IPS-18c (cell line): ENCODE measurements around the gene TKTL1.

Experiments used
- H3K4me3 ChIP-seq: 2 replicates; pipeline ENCODE4 v1.7.0; 2013; ENCODE audit warnings: low read depth, mild to moderate bottlenecking, low read length, moderate library complexity; ENCODE audit not compliant: insufficient read depth
- H3K9me3 ChIP-seq: one replicate; pipeline ENCODE4 v1.6.1; 2013; ENCODE audit warnings: mild to moderate bottlenecking, low read length, moderate library complexity; ENCODE audit not compliant: control insufficient read depth, insufficient read depth

TKTL1 gene

DNA sequence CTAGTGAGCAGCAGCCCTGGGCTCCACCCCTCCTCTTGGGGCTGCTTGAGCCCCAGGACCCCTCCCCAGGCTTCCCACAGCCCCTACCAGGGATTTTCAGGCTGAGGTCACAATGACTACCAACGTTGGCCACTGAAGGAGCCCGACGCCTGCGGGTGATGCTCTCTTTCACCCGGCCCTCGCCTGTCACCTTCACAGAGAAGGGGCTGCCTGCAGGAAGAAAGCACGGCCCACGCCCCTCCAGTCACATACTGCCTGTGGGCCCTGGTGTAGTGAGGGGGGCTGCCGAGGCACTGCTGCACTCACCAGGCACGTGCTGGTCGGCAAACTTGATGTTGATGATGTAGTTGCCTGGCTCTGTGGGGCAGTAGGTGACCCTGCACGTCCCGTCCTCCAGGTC lies 56.9 kb downstream of the TKTL1 start:
- peaks cover 27% of the 10 kb centered on the region for H3K9me3 ChIP-seq
- no peak overlapping the region for H3K4me3 ChIP-seq

DNA sequence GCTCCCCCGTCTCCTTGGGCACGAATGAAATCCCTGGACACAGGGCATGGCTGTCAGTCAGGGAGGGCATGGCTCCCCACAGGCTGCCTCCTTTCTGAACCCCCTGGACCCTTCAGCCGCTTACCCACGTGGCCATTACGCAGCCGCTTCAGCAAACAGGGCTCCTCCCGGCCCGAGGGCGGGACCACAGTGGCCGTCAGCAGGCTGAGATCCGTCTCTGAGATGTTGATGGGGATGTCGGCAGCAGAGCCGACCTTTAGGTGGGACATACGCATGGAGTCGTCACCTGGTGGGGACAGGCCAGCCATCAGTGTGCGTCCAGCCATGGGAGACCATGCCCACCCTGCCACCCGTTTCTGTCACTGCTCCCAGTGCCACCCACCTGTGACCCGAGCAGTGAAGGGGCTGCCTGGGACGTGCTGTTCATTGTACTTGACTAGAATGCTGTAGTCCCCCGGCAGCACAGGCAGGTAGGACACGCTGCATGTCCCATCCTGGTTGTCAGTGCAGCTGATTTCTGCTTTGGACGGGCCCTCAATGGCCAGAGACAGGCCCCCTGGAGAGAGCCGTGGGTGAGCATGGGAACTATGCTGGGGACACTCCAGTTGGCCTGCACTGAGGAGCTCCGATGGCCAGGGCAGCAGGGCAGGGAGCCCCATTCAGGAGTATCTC lies 57.7 kb downstream of the TKTL1 start:
- no peak overlapping the region for H3K4me3 ChIP-seq
- peaks cover 29% of the 10 kb centered on the region for H3K9me3 ChIP-seq

DNA sequence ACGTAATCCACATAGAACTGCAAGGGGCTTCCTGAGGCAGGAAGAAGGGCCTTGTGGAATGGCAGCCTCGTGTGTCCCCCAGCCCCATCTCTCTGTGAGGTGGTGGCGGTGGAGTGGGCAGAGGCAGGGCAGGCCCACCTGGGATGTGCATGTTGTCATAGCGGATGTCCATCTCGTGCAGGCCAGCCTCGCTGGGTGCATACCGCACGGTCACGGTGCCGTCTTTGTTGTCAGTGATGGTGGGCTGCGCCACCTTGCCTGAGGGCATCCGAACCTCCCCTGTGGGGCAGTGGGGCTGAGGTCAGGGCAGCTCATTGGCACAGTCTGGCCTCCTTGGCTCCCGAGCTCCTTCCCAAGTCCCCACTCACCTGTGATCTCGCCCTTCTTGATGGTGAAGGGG lies 58.4 kb downstream of the TKTL1 start:
- Histone ChIP-seq H3K9me3 (peaks cover 28% of the 10 kb centered on the region), H3K4me3 (no peak overlapping the region)

DNA sequence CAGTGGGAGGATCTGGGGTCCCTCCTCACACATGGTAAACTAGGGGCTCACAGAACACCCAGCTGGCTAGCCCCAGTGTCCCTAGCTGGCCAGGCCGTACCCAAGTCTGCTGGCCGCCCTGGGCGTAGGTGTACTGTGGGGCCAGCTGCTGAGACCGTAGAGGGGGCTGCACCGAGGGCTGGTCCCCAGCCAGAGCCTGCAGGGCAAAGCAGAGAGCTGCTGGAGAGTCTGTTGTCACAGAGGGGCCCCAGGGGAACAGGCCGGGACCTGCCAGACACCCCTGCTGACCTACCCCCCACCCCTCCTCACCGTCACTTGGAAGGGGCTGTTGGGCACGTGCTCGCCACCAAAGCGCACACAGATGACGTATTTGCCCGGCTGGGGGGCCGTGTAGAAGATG lies 58.9 kb downstream of the TKTL1 start:
- no peak overlapping the region for H3K4me3 ChIP-seq

DNA sequence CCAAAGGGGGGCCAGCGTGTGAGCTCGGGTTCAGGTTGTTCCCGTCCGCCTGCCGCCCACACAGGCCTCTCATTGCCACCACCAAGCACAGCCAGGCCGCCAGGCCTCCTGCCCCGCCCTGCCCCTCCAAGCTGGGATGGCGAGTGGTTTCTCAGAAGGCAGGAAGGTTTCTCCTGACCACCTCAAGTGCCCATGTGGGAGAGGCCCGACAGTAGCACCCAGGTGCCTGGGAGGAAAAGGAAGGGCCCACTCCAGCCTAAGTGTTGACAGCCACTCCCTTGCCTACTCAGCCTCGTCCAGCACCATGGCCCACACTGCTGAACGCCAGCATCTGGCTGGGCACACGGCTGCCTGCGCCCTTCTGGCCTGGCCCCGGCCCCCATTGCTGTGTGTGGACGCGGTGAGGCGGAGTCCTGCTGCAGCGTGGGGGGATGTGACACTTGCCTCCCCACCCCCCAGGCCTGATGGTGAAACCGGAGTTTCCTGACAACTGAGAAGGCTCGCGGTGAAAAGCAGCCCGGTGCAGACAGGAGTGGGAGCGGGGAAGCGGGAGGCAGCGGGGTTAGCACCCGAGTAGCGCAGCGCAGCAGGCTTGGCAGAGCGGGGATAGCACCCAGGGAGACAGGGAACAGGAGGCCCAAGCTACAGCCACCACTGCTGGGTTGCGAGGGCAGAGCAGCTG lies 59.6 kb downstream of the TKTL1 start:
- Histone ChIP-seq H3K4me3 (no peak overlapping the region), H3K9me3 (peaks cover 22% of the 10 kb centered on the region)

More for the DNA sequence above, 58.9 kb downstream of the TKTL1 start:
- peaks cover 28% of the 10 kb centered on the region for H3K9me3 ChIP-seq

DNA sequence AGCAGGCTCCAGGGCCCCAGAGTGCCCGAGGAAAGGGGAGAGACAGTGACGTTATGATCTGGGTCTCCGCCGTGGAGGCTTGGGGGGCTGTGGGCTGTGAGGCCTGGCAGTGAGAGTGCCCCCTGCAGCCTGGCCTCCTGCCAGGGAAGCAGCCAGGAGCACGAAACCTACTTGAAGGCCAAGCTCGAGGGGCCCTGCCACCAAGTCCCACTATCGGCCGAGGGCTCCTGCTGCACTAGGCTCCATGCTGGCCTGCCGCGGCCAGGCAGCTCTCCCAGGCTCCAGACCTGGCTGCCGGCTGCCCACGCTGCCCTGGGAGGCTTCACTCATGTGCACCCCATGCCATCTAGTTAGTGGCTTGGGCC lies 60.2 kb downstream of the TKTL1 start:
- Histone ChIP-seq H3K4me3 (no peak overlapping the region), H3K9me3 (peaks cover 22% of the 10 kb centered on the region)

DNA sequence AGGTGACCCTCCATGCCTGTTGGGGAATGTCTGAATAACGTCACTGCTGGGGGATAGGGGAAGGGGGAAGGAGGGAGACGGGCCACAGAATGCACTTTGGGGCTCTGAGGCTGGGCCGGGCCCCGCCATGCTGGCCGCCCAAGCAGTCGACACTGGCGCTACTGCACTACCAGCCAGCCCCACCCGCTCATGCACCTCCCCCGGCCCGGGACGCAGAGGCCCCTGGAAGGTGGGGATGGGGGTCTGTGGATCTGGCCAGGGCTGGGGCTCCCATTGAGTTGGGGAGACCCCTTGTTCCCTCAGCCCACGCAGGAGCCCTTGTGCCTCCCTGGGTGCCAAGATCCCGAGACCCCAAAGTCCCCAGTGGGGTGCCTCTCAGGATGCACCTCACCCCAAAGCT lies 61.0 kb downstream of the TKTL1 start:
- Histone ChIP-seq H3K4me3 (no peak overlapping the region), H3K9me3 (peaks cover 21% of the 10 kb centered on the region)

DNA sequence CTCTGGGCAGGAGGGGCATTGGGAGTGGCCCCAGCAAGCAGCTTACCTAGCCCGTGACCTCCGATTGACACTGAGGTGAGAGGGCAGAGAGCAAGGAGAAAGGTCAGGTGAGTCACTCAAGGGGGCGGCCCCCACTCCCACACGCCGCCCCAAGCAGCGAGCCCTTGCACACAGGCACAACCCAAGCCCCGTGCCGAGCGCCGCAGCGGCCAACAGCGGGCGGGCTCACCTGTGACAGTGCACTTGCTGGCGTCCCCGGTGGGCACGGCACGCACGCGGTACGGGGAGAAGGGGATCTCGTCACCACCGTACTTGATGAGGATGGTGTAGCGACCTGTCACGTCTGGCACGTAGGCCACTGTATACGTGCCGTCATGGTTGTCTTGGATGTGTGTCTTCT lies 61.6 kb downstream of the TKTL1 start:
- peaks cover 21% of the 10 kb centered on the region for H3K9me3 ChIP-seq
- no peak overlapping the region for H3K4me3 ChIP-seq

DNA sequence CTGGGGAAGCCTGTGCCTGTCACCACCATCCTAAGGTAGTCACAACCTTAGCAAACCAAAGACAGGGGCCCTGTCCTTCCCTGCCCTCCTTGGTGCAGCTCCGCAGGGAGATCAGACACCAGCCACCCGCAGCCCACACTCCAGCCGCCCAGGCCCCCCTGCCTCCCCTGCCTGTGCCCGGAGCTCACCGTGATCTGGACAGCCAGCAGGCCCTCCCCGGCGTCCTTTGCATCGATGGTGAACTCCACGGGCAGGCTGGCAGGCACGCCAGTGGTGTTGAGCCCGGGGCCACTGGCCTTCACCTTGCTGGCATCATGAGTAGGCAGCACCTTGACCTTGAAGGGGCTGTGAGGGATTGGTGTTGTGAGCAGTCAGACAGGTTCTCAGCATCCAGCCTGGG lies 62.4 kb downstream of the TKTL1 start:
- Histone ChIP-seq H3K9me3 (peaks cover 17% of the 10 kb centered on the region), H3K4me3 (no peak overlapping the region)

DNA sequence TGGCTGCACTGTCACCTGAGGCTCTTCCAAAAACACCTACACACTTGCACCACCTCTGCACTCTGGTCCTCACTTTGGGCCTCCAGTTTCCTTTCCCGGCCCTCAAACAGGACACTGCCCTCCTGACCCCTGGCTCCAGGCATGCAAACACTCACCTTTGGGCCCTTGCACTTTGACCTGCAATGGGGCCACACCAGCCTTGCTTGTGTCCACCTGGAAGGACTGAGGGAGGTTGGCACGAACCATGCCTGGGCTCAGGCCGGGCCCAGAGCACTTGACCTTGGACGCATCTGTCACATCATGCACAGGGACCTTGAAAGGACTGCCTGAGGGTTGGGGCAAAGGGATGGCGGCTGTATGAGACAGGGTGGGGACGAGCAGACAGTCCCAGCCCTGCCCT lies 63.2 kb downstream of the TKTL1 start:
- H3K9me3 ChIP-seq, result peaks cover 15% of the 10 kb centered on the region
- no peak overlapping the region for H3K4me3 ChIP-seq

DNA sequence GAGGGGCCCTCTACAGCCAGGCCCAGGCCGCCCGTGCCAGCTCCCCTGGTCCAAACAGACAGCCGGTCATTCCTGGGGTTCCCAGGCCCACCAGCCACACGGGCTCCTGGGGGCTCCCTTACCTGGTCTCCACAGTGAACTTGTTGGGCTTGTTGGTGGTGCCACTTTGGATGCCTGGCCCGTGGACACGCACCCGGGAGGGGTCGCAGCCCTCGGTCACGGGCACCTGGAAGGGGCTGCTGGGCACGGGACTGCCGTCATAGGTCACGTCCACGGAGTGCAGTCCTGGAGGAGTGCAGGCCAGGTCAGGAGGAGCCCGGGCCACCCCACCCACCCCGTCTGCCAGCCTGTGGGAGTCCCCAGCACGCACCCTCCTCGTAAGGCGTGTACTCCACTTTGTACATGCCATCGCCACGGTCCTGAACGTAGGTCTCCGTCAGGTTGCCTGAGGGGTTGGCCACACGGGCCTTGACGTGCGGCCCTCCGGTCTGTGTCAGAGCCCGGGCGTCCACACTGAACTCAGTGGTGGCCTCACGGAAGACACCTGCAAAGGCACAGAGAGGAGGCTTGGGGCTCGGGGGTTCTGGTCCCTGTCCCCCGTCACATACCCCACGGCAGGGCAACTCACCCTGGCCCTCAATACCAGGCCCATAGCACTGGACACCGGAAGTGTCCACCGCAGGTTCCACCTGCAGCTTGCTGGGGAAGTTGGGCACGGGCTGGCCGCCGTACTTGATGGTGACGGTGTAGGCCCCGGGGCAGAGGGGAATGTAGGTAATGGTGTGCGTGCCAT lies 64.0 kb downstream of the TKTL1 start:
- Histone ChIP-seq H3K9me3 (peaks cover 20% of the 10 kb centered on the region), H3K4me3 (no peak overlapping the region)

DNA sequence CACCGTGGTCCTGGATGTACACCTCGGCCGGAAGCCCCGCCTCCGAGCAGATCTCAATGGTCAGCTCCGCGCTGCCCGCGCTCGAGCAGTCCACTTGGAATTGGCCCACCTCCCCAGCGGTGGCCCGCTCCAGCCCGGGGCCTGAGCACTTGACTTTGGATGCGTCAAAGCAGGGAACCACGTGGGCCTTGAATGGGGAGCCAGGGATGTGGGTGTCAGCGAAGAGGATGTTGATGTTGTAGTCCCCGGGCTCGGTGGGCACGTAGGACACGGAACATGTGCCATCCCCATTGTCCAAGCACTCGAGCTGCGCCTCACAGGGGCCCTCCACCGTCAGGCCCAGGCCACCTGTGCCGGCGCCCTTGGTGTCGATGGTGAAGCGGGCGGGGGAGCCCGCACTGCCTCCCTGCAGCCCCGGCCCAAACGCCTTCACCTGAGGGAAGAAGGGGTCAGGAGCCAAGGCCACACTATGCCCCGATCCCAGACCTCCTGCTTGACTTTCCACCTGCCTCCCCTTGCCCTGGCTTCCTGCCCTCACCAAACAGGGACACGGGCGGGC lies 64.6 kb downstream of the TKTL1 start:
- H3K4me3 ChIP-seq, result no peak overlapping the region
- peaks cover 20% of the 10 kb centered on the region for H3K9me3 ChIP-seq

DNA sequence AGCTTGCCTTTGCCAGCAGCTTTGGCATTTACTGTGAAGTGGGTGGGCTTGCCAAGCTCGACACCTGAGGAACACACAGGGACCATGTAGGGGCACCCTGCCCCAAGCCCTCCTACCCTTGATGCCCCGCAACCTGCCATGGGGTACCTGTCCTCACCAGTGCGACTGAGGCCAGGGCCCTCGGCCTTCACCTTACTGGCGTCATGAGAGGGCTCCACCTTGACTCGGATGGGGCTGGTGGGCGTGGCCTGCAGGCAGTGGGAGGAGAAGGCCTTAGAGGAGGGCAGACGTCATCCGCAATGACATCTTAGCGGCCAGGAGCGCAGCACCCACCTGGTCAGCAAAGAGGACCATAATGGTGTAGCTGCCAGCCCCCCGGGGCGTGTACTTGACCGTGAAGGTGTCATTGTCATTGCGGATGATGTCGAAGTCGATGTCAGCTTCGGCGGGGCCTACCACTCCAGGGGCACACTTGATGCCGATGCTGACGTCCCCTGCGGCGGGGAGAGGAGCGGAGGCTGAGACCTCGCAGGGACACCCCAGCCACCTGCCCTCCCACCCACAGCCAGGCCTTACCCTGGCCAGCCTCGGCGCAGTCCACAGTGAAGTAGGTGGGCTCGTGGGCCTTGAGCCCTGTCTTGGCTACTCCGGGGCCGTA lies 66.6 kb downstream of the TKTL1 start:
- peaks cover 20% of the 10 kb centered on the region for H3K9me3 ChIP-seq
- H3K4me3 ChIP-seq, result no peak overlapping the region

DNA sequence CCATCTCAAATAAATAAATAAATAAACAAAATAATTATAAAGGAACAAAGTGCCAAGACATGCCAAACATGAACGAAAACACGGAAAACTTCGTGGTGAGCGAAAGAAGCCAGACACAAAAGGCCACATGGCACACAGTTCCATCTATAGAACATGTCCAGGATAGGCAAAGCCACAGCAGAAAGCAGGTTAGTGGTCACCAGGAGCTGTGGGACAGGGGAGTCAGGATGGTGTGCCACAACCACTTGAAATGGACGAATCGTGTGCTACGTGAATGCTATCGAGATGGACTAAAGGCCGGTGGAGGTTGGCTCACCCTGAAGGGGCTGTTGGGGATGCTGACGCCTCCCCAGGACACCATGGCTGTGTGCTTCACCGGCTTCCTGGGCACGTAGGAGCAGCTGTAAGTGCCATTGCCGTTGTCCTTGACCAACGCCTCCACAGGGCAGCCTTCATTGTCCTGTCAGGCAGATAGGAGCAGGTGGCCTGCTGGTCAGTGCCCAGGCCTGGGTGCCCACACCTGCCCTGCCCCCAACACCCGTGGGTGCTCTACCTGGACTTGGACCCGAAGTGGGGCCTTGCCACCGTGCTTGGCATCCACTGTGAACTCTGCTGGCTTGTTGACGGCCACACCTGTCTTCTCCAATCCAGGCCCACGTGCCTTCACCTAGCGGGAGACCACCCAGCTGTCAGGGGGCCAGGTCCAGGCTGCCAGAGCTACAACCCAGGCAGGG lies 68.3 kb downstream of the TKTL1 start:
- H3K4me3 ChIP-seq, result no peak overlapping the region
- peaks cover 19% of the 10 kb centered on the region for H3K9me3 ChIP-seq

DNA sequence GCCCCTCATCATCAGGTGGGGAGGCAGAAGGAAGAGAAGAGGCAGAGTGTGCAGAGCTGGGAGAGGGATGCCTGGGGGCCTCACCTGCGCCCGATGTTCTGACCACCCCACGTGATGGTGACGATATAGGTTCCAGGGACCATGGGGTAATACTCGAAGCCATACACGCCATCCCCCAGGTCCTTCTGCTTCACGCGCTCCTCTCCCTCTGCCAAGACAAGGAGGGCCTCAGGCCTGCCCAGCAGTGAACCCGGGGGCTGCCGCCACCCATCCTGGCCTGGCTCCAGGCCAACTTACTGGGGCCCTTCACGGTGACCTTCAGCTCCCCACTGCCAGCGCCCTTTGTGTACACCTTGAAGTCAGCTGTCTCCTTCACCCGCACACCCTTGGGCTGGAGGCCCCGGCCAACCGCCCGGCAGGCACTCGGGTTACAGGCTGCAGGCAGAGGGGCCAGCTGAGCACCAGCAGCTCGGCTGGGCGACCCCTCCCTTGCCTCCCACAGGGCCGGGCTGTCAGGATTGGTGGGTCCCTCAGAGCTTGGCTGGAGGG lies 69.5 kb downstream of the TKTL1 start:
- Histone ChIP-seq H3K4me3 (no peak overlapping the region), H3K9me3 (peaks cover 25% of the 10 kb centered on the region)

DNA sequence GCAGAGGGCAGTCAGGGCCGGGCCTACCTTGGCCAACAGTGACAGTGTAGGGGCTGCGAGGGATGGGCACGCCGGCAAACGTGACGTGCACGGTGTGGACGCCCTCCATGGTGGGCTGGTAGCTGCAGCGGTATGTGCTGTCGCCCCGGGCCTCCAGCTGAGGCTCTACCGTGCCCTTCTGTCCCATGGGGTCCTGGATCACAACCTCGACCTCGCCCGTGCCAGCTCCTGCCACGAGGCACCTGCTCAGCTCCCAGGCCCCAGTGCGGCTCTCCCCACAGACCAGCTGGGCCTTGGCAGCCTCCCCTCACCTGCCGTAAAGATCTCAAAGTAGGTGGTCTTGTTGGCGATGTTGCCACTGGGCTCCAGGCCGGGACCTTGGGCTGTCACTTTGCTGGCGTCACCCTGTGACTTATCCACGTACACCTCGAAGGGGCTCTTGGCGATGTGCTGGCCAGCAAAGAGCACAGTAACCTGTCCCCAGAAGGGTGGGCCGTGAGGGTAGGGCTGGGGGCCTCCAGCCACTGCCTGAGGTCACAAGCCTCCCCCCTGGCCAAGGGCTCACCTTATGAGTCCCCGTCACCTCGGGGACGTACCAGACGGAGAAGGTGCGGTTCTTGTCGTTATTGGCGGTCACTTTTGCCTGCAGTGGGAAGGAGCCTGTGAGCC lies 70.5 kb downstream of the TKTL1 start:
- Histone ChIP-seq H3K4me3 (no peak overlapping the region), H3K9me3 (peaks cover 27% of the 10 kb centered on the region)
